WERI-Rb-1 (cell line): Measurements from ENCODE around the gene TXNRD3.

ENCODE experiments used
- DNase-seq: peaks from one replicate; pipeline ENCODE4 v3.0.0-alpha.2; 2020
- H3K27ac ChIP-seq: fragments of 250-450 bp; sonication (Bioruptor Pico); 2 replicates; pipeline ENCODE4 v1.5.1; 2020; ENCODE audit warnings: mild to moderate bottlenecking, moderate library complexity
- H3K27me3 ChIP-seq: fragments of 250-450 bp; sonication (Bioruptor Pico); 2 replicates; pipeline ENCODE4 v1.5.1; 2021; ENCODE audit warnings: mild to moderate bottlenecking, low read depth, moderate library complexity; ENCODE audit not compliant: insufficient read depth, severe bottlenecking
- H3K36me3 ChIP-seq: fragments of 250-450 bp; sonication (Bioruptor Pico); 2 replicates; pipeline ENCODE4 v1.5.1; 2020; ENCODE audit warnings: mild to moderate bottlenecking, moderate library complexity
- H3K4me3 ChIP-seq: 2 replicates; pipeline ENCODE4 v1.5.1; 2011; ENCODE audit warnings: low read depth, mild to moderate bottlenecking, control low read depth, low read length
- H3K9me3 ChIP-seq: fragments of 250-450 bp; sonication (Bioruptor Pico); 2 replicates; pipeline ENCODE4 v1.5.1; 2021; ENCODE audit warnings: mild to moderate bottlenecking, moderate library complexity; ENCODE audit not compliant: severe bottlenecking
- CTCF ChIP-seq: IDR thresholded peaks from 2 replicates; pipeline ENCODE4 v1.5.1; 2011; ENCODE audit warnings: low read depth, mild to moderate bottlenecking, control low read depth, inconsistent platforms, low read length

Gene TXNRD3

GRCh38 chr3:126571078-126571477 lies 83.8 kb downstream of the TXNRD3 start:
- TF ChIP-seq CTCF, result no peak
- Histone ChIP-seq H3K36me3 (no peaks in the 10 kb centered on the region), H3K9me3 (no peaks in the 10 kb centered on the region), H3K27ac (no peak overlapping the region), H3K27me3 (no peaks in the 10 kb centered on the region), H3K4me3 (no peak overlapping the region)
- DNase-seq, result no peak

GRCh38 chr3:126570103-126570541 lies 84.8 kb downstream of the TXNRD3 start:
- no peaks in the 10 kb centered on the region for H3K36me3 ChIP-seq
- H3K27ac ChIP-seq, result no peak overlapping the region
- H3K4me3 ChIP-seq, result no peak overlapping the region
- H3K27me3 ChIP-seq, result no peaks in the 10 kb centered on the region
- no peak for DNase-seq
- 0 out of 2 replicates have a peak, but pooled peaks have one; percentile 32 for TF ChIP-seq CTCF
- no peaks in the 10 kb centered on the region for H3K9me3 ChIP-seq

DNA sequence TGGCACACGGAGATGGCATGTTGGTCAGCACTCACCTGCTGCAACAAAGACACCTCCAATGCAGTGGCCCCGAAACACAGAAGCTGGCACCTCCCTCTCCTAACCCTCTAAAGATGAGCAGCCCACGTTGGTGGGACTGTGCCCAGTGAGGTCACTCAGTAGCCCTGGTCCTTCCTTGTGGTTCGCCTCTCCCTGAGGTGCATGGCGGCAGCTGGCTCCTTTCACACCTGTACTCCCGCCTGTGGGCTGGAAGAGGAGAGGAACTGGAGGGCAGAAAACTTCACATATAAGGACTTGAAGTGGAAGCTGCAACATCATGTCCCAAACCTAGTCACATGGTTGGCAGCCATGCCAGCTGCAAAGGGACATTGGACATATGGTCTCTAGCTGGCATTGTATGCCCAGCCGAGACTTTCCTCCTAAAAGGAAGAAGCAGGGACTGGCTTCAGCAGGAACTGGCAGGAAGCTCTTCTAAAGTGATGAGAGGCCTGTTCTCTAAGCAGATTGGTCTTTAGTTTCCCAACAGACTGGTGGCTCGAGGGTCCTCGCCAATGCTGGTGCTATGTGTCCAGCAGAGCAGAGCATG lies 85.4 kb downstream of the TXNRD3 start:
- DNase-seq, result no peak
- no peak overlapping the region for H3K4me3 ChIP-seq
- no peaks in the 10 kb centered on the region for H3K36me3 ChIP-seq
- H3K27ac ChIP-seq, result no peak overlapping the region
- no peaks in the 10 kb centered on the region for H3K9me3 ChIP-seq
- H3K27me3 ChIP-seq, result no peaks in the 10 kb centered on the region
- no peak for TF ChIP-seq CTCF

DNA sequence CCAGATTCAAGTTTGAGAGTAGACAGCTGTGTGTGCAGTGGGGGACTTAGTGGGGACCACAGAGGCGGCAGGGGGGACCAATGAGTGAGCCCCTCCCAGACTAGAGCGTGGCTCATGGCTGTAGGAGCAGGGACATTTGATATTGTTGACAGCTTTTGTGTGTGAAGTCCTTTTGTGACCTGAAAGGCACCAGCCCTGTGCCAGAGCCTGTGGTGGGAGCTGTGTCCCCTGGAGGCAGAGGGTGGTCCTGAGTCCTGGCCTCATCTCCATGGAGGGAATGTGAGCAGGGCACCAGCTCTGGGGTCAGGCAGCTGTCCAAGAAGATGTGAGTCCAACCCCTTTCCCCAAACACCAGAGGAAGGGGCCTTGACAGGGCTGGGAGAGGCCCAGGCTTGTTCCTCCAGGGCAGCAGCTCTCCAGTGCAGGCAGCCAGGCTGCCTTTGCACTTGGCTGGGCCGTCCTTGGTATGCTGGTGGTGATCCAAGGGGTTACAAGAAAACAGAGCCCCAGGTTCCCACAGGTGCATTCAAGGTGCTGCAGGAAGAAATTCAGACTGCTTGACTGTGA lies 86.1 kb downstream of the TXNRD3 start:
- H3K27me3 ChIP-seq, result no peaks in the 10 kb centered on the region
- no peaks in the 10 kb centered on the region for H3K36me3 ChIP-seq
- H3K9me3 ChIP-seq, result no peaks in the 10 kb centered on the region
- no peak for TF ChIP-seq CTCF
- H3K27ac ChIP-seq, result no peak overlapping the region
- no peak overlapping the region for H3K4me3 ChIP-seq
- no peak for DNase-seq

GRCh38 chr3:126567696-126568438 lies 87.1 kb downstream of the TXNRD3 start:
- no peak for DNase-seq
- Histone ChIP-seq H3K4me3 (no peak overlapping the region), H3K36me3 (no peaks in the 10 kb centered on the region), H3K27ac (no peak overlapping the region), H3K9me3 (no peaks in the 10 kb centered on the region), H3K27me3 (no peaks in the 10 kb centered on the region)
- 0 out of 2 replicates have a peak, but pooled peaks have one; percentile 22 for TF ChIP-seq CTCF
